ENCODE results near the gene PDK2. TPM values are rescaled to one million over a fixed set of nuclear protein-coding genes. Genes with fewer than 3 reads are reported as not detected.

The PDK2 gene
- total RNA-seq, 2 donors from 2014 or later, result 19.9 to 20.9 TPM

DNA sequence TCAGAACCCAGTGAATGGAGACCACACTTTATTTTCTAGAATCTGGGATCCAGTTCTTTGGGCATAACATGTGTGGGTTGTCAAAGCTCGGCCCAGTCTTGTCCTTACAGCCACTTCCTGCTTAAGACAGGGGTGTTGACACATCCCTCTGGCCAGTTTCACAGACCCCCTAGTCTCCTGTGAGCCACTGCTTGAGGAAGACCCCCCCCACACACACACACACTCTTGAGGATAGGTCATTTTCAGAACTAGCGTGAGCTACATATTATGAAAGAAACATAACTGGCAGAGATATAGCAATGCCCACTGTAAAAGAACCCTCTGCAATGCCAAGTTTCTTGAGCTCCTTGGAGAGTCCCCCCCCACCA is 3.2 kb upstream of the PDK2 start:
- H3K4me3 Mint-ChIP-seq, result no peak overlapping the region
- no peaks in the 10 kb centered on the region for H3K9me3 ChIP-seq (ENCODE audit: control insufficient read depth, low read length, poor library complexity, severe bottlenecking)
- no peaks in the 10 kb centered on the region for H3K27me3 Mint-ChIP-seq
- ATAC-seq, result no peak
- peaks cover 4% of the 10 kb centered on the region for H3K36me3 Mint-ChIP-seq (ENCODE audit: low read depth)
- H3K27ac Mint-ChIP-seq, result no peak overlapping the region
- peaks cover 22% of the 10 kb centered on the region for H3K4me1 Mint-ChIP-seq
- DNase-seq, result no peak

DNA sequence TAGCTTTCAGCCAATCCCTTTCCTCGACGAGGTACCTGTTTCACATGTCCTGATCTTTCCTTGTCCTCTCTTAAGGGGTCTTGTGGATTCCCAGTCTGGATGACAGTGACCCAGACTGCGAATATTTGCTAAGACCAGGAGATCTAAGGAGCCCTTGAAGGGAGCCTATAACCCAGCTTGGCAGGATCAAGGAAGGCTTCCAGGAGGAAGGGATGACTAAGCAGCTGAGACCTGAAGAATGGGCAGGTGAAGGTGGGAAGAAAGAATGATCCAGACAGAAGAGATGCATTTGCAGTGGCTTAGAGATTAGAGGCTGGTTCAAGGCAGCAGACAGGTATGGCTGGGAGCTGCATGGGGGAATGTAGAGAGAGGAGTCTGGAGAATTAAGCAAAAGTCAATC is 1.9 kb upstream of the PDK2 start:
- Mint-ChIP-seq H3K36me3 (ENCODE audit: low read depth) (peaks cover 4% of the 10 kb centered on the region), H3K27ac (peak overlapping the region; percentile 98), H3K4me1 (peaks cover 28% of the 10 kb centered on the region), H3K4me3 (no peak overlapping the region), H3K27me3 (no peaks in the 10 kb centered on the region)
- no peak for ATAC-seq
- no peaks in the 10 kb centered on the region for H3K9me3 ChIP-seq (ENCODE audit: control insufficient read depth, low read length, poor library complexity, severe bottlenecking)
- DNase-seq, result no peak

DNA sequence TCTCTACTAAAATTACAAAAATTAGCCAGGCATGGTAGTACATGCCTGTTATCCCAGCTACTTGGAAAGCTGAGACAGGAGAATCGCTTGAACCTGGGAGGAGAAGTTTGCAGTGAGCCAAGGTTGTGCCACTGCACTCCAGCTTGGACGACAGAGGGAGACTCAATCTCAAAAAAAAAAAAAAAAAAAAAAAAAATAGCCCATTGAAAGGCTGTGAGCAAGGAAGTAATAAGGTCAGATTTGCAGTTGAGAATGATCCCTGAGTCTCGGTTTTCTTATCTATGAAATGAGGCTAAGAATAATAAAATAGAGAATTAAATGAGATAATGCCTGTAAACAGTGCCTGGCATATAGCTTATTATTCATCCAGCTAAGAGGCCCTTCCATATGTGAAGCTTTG is 1.3 kb upstream of the PDK2 start:
- Mint-ChIP-seq H3K27me3 (no peaks in the 10 kb centered on the region), H3K27ac (peak overlapping the region; percentile 98), H3K36me3 (ENCODE audit: low read depth) (peaks cover 4% of the 10 kb centered on the region), H3K4me1 (peaks cover 31% of the 10 kb centered on the region), H3K4me3 (peak overlapping the region; percentile 98)
- no peaks in the 10 kb centered on the region for H3K9me3 ChIP-seq (ENCODE audit: control insufficient read depth, low read length, poor library complexity, severe bottlenecking)
- ATAC-seq (no peak), DNase-seq (no peak)

DNA sequence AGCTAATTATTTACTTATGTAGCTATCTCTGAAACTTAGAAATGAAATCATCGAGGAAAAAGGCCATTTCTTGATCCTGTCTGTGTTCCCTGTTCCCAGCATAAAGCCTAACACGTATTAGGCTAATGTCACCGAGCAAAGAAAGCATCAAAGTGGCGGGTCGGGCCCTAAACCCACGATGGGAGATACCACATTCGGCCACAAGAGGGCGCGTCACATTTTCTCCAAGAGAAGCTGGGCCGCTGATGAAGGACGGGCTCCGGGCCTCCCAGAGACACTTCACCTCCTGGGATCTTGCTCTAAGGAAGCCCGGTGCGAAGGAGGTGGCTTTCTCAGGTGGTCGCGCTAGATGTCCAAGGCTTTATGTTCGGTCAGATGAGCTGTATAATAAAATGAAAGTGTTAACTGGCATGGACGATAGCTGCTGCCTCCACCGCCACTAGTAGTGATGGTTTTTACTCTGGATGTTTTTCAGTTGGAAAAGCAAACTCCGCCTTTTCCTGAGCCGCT is 853 bp upstream of the PDK2 start:
- H3K27me3 Mint-ChIP-seq, result no peaks in the 10 kb centered on the region
- ATAC-seq, result peak; percentile 55

DNA sequence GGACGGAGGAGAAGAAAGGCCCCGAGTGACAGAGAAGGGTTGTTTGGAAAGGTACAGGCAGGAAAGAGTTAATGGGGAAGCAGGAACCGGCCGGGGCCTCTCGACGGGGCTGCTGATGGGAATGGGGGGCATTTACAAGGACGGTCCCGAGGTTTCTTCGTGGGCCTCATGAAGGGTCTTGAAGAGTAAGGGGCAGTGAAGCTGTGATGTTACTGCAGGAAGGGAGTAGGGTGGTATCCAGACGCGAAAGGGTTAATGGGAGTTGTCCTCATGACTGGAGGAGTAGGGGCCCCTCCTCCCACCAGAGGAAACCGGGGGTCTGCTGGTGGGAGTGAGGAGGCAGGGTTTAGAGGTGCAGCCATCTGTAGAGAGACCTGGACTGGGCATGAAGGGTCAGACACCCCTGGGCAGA is 481 bp downstream of the PDK2 start:
- H3K4me1 Mint-ChIP-seq, result peaks cover 38% of the 10 kb centered on the region
- H3K27ac Mint-ChIP-seq, result peak overlapping the region; percentile 98
- H3K4me3 Mint-ChIP-seq, result peak overlapping the region; percentile 98
- no peaks in the 10 kb centered on the region for H3K27me3 Mint-ChIP-seq
- H3K9me3 ChIP-seq (ENCODE audit: control insufficient read depth, low read length, poor library complexity, severe bottlenecking), result no peaks in the 10 kb centered on the region
- no peak for DNase-seq
- ATAC-seq, result no peak
- peaks cover 4% of the 10 kb centered on the region for H3K36me3 Mint-ChIP-seq (ENCODE audit: low read depth)

More for the DNA sequence above, 853 bp upstream of the PDK2 start:
- peak overlapping the region; percentile 98 for H3K27ac Mint-ChIP-seq
- H3K9me3 ChIP-seq (ENCODE audit: control insufficient read depth, low read length, poor library complexity, severe bottlenecking), result no peaks in the 10 kb centered on the region
- DNase-seq, result peak; percentile 79 to 86 (median 80)
- peaks cover 4% of the 10 kb centered on the region for H3K36me3 Mint-ChIP-seq (ENCODE audit: low read depth)
- peak overlapping the region; percentile 98 for H3K4me3 Mint-ChIP-seq
- peaks cover 31% of the 10 kb centered on the region for H3K4me1 Mint-ChIP-seq

DNA sequence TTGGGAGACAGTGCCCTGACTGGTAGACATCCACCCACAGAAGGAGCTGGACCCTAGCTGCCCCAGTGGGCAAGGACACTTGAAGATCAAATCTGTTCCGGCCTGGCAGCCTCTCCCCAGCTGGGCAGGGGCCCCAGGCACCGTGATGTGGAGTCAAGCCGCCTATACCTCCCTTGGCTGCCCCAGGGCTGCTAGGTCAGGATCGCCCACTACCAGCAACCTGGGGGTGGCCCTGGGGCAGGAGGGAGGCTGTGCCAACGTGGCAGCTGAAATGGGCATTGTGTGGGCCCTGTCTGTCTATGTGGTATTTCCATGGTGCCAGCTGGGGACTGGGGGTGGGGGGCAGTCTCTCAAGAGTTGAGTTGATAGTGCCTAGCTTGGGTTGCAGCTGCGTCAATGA is 941 bp downstream of the PDK2 start:
- H3K9me3 ChIP-seq (ENCODE audit: control insufficient read depth, low read length, poor library complexity, severe bottlenecking), result no peaks in the 10 kb centered on the region
- DNase-seq (no peak), ATAC-seq (no peak)
- Mint-ChIP-seq H3K27ac (peak overlapping the region; percentile 98), H3K4me1 (peaks cover 37% of the 10 kb centered on the region), H3K4me3 (peak overlapping the region; percentile 98), H3K36me3 (ENCODE audit: low read depth) (peaks cover 4% of the 10 kb centered on the region), H3K27me3 (no peaks in the 10 kb centered on the region)

DNA sequence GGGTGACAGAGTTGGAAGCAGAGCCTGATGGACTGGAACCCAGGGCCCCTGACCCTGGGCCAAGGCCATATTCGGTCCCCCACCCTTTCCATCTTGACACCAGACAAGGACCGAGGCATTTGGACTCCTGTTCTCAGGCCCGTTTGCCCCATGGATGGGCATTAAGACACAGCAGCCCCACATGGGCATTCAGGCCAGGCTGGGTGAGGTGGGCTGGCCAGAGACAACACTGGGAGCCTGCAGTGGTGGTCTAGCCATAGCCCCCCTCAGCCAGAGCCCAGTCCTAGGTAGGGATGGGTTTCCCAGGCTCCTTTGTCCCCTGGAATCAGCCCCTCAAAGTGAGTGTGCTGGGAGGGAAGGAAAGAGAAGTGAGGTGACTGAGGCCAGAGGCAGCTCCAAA is 1.6 kb downstream of the PDK2 start:
- no peak for ATAC-seq
- Mint-ChIP-seq H3K36me3 (ENCODE audit: low read depth) (peaks cover 4% of the 10 kb centered on the region), H3K4me1 (peaks cover 37% of the 10 kb centered on the region), H3K27me3 (no peaks in the 10 kb centered on the region), H3K27ac (no peak overlapping the region), H3K4me3 (no peak overlapping the region)
- no peak for DNase-seq
- H3K9me3 ChIP-seq (ENCODE audit: control insufficient read depth, low read length, poor library complexity, severe bottlenecking), result no peaks in the 10 kb centered on the region

DNA sequence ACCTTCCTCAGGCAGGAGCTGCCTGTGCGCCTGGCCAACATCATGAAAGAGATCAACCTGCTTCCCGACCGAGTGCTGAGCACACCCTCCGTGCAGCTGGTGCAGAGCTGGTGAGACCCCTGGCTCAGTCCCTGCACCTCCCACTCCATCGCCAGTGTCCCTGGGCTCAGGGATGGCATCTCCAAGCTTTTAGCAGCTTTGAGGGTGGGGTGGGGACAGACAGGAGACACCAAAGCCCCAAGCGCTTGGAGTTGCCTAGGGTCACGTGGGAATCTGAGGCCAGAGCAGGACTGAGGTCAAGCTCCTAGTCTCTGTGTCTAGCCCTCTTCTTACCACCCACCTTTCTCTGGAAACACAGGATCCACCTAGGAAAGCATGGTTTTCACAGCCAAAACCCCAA is 2.3 kb downstream of the PDK2 start:
- H3K36me3 Mint-ChIP-seq (ENCODE audit: low read depth), result peaks cover 4% of the 10 kb centered on the region
- no peak overlapping the region for H3K27ac Mint-ChIP-seq
- no peak overlapping the region for H3K4me3 Mint-ChIP-seq
- DNase-seq (no peak), ATAC-seq (no peak)
- H3K27me3 Mint-ChIP-seq, result no peaks in the 10 kb centered on the region
- no peaks in the 10 kb centered on the region for H3K9me3 ChIP-seq (ENCODE audit: control insufficient read depth, low read length, poor library complexity, severe bottlenecking)
- peaks cover 37% of the 10 kb centered on the region for H3K4me1 Mint-ChIP-seq

DNA sequence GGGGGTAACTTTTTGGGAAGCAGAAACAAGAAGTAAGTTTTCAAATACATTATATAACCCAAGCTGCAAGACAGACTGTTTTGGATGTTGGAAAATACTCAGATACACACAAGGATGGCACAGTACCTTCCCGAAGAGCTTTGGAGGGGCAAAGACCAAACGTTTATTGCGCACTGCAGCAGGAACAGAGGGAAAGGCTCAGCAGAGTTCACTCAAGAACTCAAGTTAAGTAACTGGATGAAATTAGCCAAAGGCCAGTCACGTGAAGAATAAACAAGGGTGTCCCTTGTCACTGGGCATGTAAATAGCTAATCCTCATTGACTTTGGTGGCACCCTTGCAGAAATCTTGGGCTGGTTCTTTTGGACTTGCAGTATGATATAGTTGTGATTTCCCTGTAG is 2.8 kb downstream of the PDK2 start:
- H3K9me3 ChIP-seq (ENCODE audit: control insufficient read depth, low read length, poor library complexity, severe bottlenecking), result no peaks in the 10 kb centered on the region
- H3K4me1 Mint-ChIP-seq, result peaks cover 37% of the 10 kb centered on the region
- no peak overlapping the region for H3K27ac Mint-ChIP-seq
- H3K27me3 Mint-ChIP-seq, result no peaks in the 10 kb centered on the region
- no peak for DNase-seq
- no peak for ATAC-seq
- H3K4me3 Mint-ChIP-seq, result no peak overlapping the region
- peaks cover 4% of the 10 kb centered on the region for H3K36me3 Mint-ChIP-seq (ENCODE audit: low read depth)

DNA sequence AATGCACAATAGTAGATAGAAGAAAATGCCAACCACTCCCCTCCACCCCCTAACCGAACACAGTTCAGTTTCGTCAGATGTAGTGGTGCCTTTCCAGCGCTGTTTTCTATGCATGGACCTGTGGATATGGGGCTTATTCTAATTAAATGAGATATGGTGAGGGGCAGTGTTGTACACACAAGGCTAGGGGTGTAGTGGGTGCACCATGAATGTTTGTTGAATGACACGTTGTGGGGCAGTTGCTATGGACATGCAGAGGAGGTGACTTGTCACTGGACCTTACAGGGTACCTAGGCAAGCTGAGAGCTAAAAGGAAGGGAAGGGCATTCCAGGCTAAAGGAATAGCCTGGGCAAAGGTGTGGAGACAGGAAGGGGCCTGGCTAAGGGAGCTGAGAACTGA is 3.4 kb downstream of the PDK2 start:
- Mint-ChIP-seq H3K27me3 (no peaks in the 10 kb centered on the region), H3K4me3 (no peak overlapping the region), H3K27ac (no peak overlapping the region), H3K4me1 (peaks cover 36% of the 10 kb centered on the region), H3K36me3 (ENCODE audit: low read depth) (peaks cover 4% of the 10 kb centered on the region)
- no peak for DNase-seq
- no peaks in the 10 kb centered on the region for H3K9me3 ChIP-seq (ENCODE audit: control insufficient read depth, low read length, poor library complexity, severe bottlenecking)
- no peak for ATAC-seq

DNA sequence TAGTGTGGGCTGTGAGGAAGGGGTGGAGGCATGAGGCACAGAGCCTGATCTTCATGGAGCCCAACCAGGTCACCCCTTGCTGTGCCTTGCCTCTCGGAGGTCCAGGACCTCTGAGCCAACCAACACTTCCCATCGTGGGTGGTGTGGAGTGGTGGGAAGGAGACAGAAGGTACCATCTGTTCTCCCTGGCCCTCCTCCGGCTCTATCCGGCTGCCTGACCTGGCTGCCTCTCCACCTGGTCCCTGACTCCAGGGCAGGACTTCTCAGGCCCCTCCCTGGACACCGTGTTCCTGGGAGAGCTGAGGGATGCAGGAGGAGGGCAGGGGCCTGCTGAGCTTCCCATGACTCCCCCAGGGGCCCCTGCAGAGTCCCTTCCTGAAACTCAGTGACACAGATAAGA is 3.9 kb downstream of the PDK2 start:
- DNase-seq (no peak), ATAC-seq (no peak)
- Mint-ChIP-seq H3K27ac (no peak overlapping the region), H3K4me3 (no peak overlapping the region), H3K4me1 (peaks cover 36% of the 10 kb centered on the region), H3K36me3 (ENCODE audit: low read depth) (peaks cover 4% of the 10 kb centered on the region), H3K27me3 (no peaks in the 10 kb centered on the region)
- no peaks in the 10 kb centered on the region for H3K9me3 ChIP-seq (ENCODE audit: control insufficient read depth, low read length, poor library complexity, severe bottlenecking)

DNA sequence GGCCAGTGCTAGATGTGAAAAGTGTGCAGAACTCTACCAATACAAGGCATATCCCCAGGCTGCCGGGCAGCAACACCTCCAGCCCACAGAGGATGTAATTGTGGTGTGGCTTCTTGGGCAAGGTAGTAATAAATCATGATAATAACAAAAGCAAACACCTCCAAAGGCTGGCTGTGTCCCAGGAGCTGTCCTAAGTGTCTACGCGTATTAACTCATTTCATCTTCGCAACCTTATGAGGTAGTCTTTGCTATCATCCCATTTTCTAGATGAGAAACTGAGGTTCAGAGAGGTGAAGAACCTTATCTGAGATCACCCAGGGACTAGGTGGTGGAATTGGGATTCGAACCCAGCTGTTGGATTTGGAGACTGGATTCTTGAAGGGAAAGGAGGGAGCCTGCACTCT is 5.3 kb downstream of the PDK2 start:
- no peak overlapping the region for H3K27ac Mint-ChIP-seq

DNA sequence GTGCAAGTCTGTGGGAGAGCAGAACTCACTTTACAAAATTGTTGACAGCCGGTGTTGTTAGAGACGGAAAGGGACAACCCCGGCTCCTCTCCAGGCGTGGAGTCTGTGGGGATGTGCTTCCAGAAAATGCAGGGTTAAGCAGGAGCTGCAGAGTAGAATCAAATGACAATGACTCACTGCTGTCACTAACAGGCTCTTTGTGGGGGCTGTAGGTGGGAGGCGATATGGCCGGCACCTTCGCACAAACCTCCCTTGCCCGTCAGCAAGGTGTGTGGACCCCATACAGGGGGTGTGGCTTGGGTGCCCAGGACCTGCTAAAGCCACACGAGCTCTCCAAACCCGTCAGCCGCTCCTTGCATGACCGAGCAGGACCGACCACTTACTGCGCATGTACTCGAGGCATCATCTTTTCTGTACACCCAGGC is 5.8 kb downstream of the PDK2 start:
- H3K27me3 Mint-ChIP-seq, result no peaks in the 10 kb centered on the region
- no peak overlapping the region for H3K4me3 Mint-ChIP-seq
- H3K27ac Mint-ChIP-seq, result no peak overlapping the region
- peaks cover 23% of the 10 kb centered on the region for H3K4me1 Mint-ChIP-seq
- H3K36me3 Mint-ChIP-seq (ENCODE audit: low read depth), result peaks cover 2% of the 10 kb centered on the region
- no peaks in the 10 kb centered on the region for H3K9me3 ChIP-seq (ENCODE audit: control insufficient read depth, low read length, poor library complexity, severe bottlenecking)
- DNase-seq (no peak), ATAC-seq (no peak)

More for the DNA sequence above, 5.3 kb downstream of the PDK2 start:
- H3K4me3 Mint-ChIP-seq, result no peak overlapping the region
- H3K4me1 Mint-ChIP-seq, result peaks cover 28% of the 10 kb centered on the region
- ATAC-seq (no peak), DNase-seq (no peak)
- no peaks in the 10 kb centered on the region for H3K9me3 ChIP-seq (ENCODE audit: control insufficient read depth, low read length, poor library complexity, severe bottlenecking)
- H3K36me3 Mint-ChIP-seq (ENCODE audit: low read depth), result peaks cover 2% of the 10 kb centered on the region
- H3K27me3 Mint-ChIP-seq, result no peaks in the 10 kb centered on the region

DNA sequence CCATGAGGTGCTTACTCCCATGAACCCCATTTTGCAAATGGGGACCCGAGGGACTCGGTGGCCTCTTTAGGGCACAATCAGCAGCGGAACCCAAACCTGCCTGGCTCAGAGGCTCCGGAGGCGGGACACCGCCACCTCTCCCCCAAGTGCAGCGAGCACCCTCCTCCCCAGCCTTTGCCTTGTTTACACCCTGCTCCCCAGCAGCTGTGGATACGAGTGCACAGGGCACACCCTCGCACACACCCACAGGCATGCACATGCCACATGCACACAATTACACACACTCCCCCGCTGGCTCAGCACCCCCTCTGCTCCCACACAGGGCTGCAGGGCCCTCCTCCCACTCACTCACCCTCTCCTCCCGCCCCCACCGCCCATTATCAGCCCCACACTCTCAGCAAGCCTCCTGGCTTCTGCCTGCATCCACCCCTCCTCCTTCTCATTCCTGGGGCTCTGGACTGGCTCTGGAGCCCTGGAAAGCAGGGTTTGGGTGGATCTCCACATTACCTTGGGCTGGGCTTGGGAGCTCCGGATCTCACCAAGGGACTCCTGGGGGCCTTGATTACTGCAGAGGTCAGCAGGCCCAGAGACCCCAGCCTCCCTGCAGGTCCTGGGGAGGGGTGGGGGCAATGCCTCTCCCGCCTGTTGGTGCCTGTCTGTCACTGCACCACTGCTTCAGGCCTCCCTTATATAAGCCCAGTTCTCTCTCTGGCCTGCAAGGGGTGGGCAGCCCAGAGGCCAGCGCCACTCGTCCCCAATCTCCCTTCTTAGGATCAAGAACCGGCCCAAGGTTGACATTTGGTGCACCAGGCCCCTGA is 6.4 kb downstream of the PDK2 start:
- H3K4me1 Mint-ChIP-seq, result peaks cover 21% of the 10 kb centered on the region
- H3K9me3 ChIP-seq (ENCODE audit: control insufficient read depth, low read length, poor library complexity, severe bottlenecking), result no peaks in the 10 kb centered on the region
- H3K27me3 Mint-ChIP-seq, result no peaks in the 10 kb centered on the region
- peaks cover 4% of the 10 kb centered on the region for H3K36me3 Mint-ChIP-seq (ENCODE audit: low read depth)
- no peak overlapping the region for H3K27ac Mint-ChIP-seq
- ATAC-seq (no peak), DNase-seq (no peak)
- no peak overlapping the region for H3K4me3 Mint-ChIP-seq

Data from T-helper 17 cell (primary cell).